Gastrocnemius medialis (tissue), 4 donors: Measurements from ENCODE around the gene BCL11A. TPM values are rescaled to one million over a fixed set of nuclear protein-coding genes. Genes with fewer than 3 reads are reported as not detected.

ENCODE experiments used
- ATAC-seq, 2 donors: fragments of 150-250 bp; one replicate each; pipeline ENCODE4 v1.9.1; 2016
- DNase-seq, 2 donors: peaks; one replicate each; pipeline ENCODE4 v3.0.0-alpha.2; 2019
- H3K27ac ChIP-seq, 4 donors: fragments of 200-600 bp; sonication (generic); 1 replicate in 1 of 4; 2 replicates in 3 of 4; pipeline ENCODE4 v1.5.1; 2016 to 2018; ENCODE audit warnings: mild to moderate bottlenecking in 2 of 4, moderate library complexity in 1 of 4
- H3K27me3 ChIP-seq, 3 donors: fragments of 200-600 bp; sonication (generic) in 2 of 3; 1 replicate in 1 of 3; 2 replicates in 2 of 3; pipeline versions ENCODE4 v1.5.1 to v1.6.0; 2016 to 2019; ENCODE audit warnings: mild to moderate bottlenecking in 1 of 3, moderate library complexity in 1 of 3
- H3K36me3 ChIP-seq, 2 donors: fragments of 200-600 bp; sonication (generic) in 1 of 2; one replicate each; pipeline ENCODE4 v1.5.1; 2017 to 2018
- H3K4me1 ChIP-seq, 2 donors: fragments of 200-600 bp; sonication (generic) in 1 of 2; one replicate each; pipeline ENCODE4 v1.5.1; 2016 to 2017; ENCODE audit warnings: mild to moderate bottlenecking in 2 of 2
- H3K4me3 ChIP-seq, 4 donors: fragments of 200-600 bp; sonication (generic) in 3 of 4; 1 replicate in 1 of 4; 2 replicates in 3 of 4; pipeline ENCODE4 v1.5.1; 2016 to 2019; ENCODE audit warnings: mild to moderate bottlenecking in 2 of 4
- H3K9me3 ChIP-seq, 3 donors: fragments of 200-600 bp; sonication (generic) in 2 of 3; 1 replicate in 1 of 3; 2 replicates in 2 of 3; pipeline ENCODE4 v1.5.1; 2016 to 2019
- POLR2A ChIP-seq, 2 donors: fragments of 450-650 bp; IDR thresholded peaks; one replicate each; pipeline ENCODE4 v1.6.1; 2017; ENCODE audit warnings: antibody characterized with exemption in 2 of 2, mild to moderate bottlenecking in 2 of 2, moderate library complexity in 2 of 2
- in situ Hi-C, 4 donors: fragments of 200-750 bp; cut with MboI; loops; one replicate each; pipeline versions ENCODE4 v1.15.0 to v1.8.0; 2017; ENCODE audit warnings: low sequenced_read_pairs in 4 of 4
- intact Hi-C: fragments of 100-400 bp; cut with DNase I; formaldehyde crosslinking; loops from one replicate; pipeline ENCODE4 v1.15.1; 2023; ENCODE audit warnings: low total_unique reads
- total RNA-seq, 4 donors: library from RNA; depleted of rRNA; stranded (reverse); fragments of >200 nt; gene quantifications; one replicate each; pipeline versions ENCODE4 v1.1.0 to v1.2.3, GENCODE V29; 2016
- TF ChIP-seq, protein P1 (sequence below), 5 experiments: fragments of 450-650 bp in 3 of 5; fragments of 200-600 bp in 2 of 5; sonication (generic) in 2 of 5; IDR thresholded peaks in 4 of 5; conservative IDR thresholded peaks in 1 of 5; 1 replicate in 4 of 5; 2 replicates in 1 of 5; pipeline ENCODE4 v1.5.1; 2016 to 2019; ENCODE audit warnings: antibody characterized with exemption in 5 of 5, mild to moderate bottlenecking in 3 of 5, moderate library complexity in 3 of 5

The BCL11A gene
- total RNA-seq, 4 donors from 2014 or later = 0.04 to 1.0 (median 0.07) TPM; not detected in 1

DNA sequence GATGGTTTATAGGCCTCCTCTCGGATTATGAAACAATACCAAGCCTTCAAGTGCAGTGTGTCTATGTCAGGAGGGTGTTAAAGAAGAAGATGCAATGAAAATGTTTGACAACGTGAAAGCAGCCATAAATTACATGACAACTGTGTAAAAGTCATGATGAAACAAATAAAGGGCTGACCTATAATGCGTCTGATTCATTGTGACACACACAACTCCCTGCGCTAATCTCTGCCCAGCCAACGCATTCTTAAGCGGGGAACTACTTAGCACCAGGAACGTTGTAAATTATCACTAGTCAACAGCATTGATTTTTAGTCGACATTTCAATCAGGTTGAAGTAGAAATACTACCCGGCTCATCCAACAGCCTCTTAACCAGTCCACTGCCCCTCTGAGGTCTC lies 26.8 kb downstream of the BCL11A start:
- DNase-seq = no peak
- intact Hi-C loops = no loop called here
- TF ChIP-seq, protein P1, sequence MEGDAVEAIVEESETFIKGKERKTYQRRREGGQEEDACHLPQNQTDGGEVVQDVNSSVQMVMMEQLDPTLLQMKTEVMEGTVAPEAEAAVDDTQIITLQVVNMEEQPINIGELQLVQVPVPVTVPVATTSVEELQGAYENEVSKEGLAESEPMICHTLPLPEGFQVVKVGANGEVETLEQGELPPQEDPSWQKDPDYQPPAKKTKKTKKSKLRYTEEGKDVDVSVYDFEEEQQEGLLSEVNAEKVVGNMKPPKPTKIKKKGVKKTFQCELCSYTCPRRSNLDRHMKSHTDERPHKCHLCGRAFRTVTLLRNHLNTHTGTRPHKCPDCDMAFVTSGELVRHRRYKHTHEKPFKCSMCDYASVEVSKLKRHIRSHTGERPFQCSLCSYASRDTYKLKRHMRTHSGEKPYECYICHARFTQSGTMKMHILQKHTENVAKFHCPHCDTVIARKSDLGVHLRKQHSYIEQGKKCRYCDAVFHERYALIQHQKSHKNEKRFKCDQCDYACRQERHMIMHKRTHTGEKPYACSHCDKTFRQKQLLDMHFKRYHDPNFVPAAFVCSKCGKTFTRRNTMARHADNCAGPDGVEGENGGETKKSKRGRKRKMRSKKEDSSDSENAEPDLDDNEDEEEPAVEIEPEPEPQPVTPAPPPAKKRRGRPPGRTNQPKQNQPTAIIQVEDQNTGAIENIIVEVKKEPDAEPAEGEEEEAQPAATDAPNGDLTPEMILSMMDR (IDR thresholded peaks at IDR 0.05 in 4 of 5, conservative IDR thresholded peaks at IDR 0.05 in 1 of 5) = no peak
- no peak for TF ChIP-seq POLR2A (IDR thresholded peaks at IDR 0.05)
- in situ Hi-C loops = no loop called here
- Histone ChIP-seq H3K27me3 (peaks cover 10 to 19% (median 13%) of the 10 kb centered on the region in 3 donors), H3K27ac (no peak overlapping the region), H3K36me3 (no peaks in the 10 kb centered on the region), H3K9me3 (no peaks in the 10 kb centered on the region), H3K4me1 (no peaks in the 10 kb centered on the region), H3K4me3 (no peak overlapping the region)
- ATAC-seq = no peak

DNA sequence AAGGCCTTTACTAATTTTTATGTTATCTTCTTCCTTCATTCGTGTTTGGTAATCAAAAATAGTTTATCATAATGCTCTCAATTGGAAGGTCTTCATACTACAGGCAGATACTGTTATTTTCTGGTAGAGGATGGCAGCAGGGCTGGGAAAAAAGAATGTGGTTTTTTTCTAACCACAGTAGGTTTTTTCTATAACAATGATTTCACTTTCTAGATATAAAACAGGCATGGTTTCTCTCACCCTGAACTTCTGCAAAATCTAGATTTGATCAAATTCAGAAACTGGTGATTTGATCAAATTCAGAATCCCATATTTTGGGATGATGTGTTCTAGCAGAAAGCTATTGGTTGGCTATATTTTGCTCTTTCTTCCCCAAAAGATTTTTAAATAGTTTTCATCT lies 27.6 kb downstream of the BCL11A start:
- in situ Hi-C loops = no loop called here
- TF ChIP-seq POLR2A (IDR thresholded peaks at IDR 0.05) = no peak
- TF ChIP-seq, protein P1 (IDR thresholded peaks at IDR 0.05 in 4 of 5, conservative IDR thresholded peaks at IDR 0.05 in 1 of 5) = no peak
- Histone ChIP-seq H3K27ac (no peak overlapping the region), H3K9me3 (no peaks in the 10 kb centered on the region), H3K36me3 (no peaks in the 10 kb centered on the region), H3K4me1 (no peaks in the 10 kb centered on the region), H3K27me3 (peaks cover 7 to 14% (median 11%) of the 10 kb centered on the region in 3 donors), H3K4me3 (no peak overlapping the region)
- intact Hi-C loops = no loop called here
- DNase-seq (no peak), ATAC-seq (no peak)

GRCh38 chr2:60524874-60525273 lies 28.6 kb downstream of the BCL11A start:
- H3K27ac ChIP-seq = no peak overlapping the region
- intact Hi-C loops (no loop called here), in situ Hi-C loops (no loop called here)
- H3K36me3 ChIP-seq = no peaks in the 10 kb centered on the region
- DNase-seq (no peak), ATAC-seq (no peak)
- TF ChIP-seq, protein P1 (IDR thresholded peaks at IDR 0.05 in 4 of 5, conservative IDR thresholded peaks at IDR 0.05 in 1 of 5) = no peak
- no peak for TF ChIP-seq POLR2A (IDR thresholded peaks at IDR 0.05)
- H3K9me3 ChIP-seq = no peaks in the 10 kb centered on the region
- H3K4me1 ChIP-seq = no peaks in the 10 kb centered on the region
- peaks cover 7 to 11% (median 8%) of the 10 kb centered on the region in 3 donors for H3K27me3 ChIP-seq
- H3K4me3 ChIP-seq = no peak overlapping the region

- Histone ChIP-seq H3K4me3 (no peak overlapping the region), H3K36me3 (no peaks in the 10 kb centered on the region), H3K9me3 (no peaks in the 10 kb centered on the region), H3K4me1 (no peaks in the 10 kb centered on the region), H3K27me3 (peaks cover 2 to 5% (median 4%) of the 10 kb centered on the region in 3 donors), H3K27ac (no peak overlapping the region)
- intact Hi-C loops (no loop called here), in situ Hi-C loops (no loop called here)
- no peak for ATAC-seq
- no peak for DNase-seq
- TF ChIP-seq, protein P1 (IDR thresholded peaks at IDR 0.05 in 4 of 5, conservative IDR thresholded peaks at IDR 0.05 in 1 of 5) = no peak
- no peak for TF ChIP-seq POLR2A (IDR thresholded peaks at IDR 0.05)
Measured at GRCh38 chr2:60523963-60524362, 29.5 kb downstream of the BCL11A start.

GRCh38 chr2:60522462-60522861 lies 31.0 kb downstream of the BCL11A start:
- H3K4me1 ChIP-seq = no peaks in the 10 kb centered on the region
- DNase-seq (no peak), ATAC-seq (no peak)
- no peaks in the 10 kb centered on the region for H3K27me3 ChIP-seq
- no peak overlapping the region for H3K27ac ChIP-seq
- no peak overlapping the region for H3K4me3 ChIP-seq
- H3K9me3 ChIP-seq = no peaks in the 10 kb centered on the region
- intact Hi-C loops = no loop called here
- TF ChIP-seq POLR2A (IDR thresholded peaks at IDR 0.05) = no peak
- TF ChIP-seq, protein P1 (IDR thresholded peaks at IDR 0.05 in 4 of 5, conservative IDR thresholded peaks at IDR 0.05 in 1 of 5) = no peak
- H3K36me3 ChIP-seq = no peaks in the 10 kb centered on the region
- in situ Hi-C loops = no loop called here
